T47D (cell line): ENCODE results near the gene ARHGAP12.

Experiments
- DNase-seq, 2 experiments: peaks; one replicate each; pipeline versions ENCODE4 v3.0.0 to v3.0.0-alpha.2; 2011 to 2012; ENCODE audit warnings: low read depth in 1 of 2, low spot score in 1 of 2
- JUND ChIP-seq: IDR thresholded peaks from 2 replicates; pipeline ENCODE4 v1.6.1; 2012; ENCODE audit warnings: low read depth
- in situ Hi-C: cut with HindIII; loops from 2 replicates; pipeline ENCODE4 v1.10.0; 2016; ENCODE audit warnings: low sequenced_read_pairs, low pct_unique_long_range_greater_than_20kb

Gene ARHGAP12

DNA sequence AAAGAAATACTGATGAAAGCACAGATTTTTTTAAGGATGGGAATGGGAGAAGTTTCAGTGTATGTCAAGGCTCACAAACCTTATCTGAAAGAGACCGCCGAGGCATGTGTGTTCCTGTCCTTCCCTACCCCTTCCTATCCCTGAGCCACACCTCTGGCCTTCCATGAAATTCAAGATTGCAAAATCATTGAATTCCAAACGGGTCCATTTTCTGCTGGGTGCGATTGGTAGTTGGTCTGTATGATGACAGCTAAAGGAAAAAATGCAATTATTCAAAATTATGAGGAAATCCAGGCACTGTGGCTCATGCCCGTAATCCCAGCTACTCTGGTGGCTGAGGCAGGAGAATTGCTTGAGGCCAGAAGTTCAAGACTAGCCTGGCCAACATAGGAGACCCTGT lies 170.1 kb downstream of the ARHGAP12 start:
- in situ Hi-C loops, result no loop called here

DNA sequence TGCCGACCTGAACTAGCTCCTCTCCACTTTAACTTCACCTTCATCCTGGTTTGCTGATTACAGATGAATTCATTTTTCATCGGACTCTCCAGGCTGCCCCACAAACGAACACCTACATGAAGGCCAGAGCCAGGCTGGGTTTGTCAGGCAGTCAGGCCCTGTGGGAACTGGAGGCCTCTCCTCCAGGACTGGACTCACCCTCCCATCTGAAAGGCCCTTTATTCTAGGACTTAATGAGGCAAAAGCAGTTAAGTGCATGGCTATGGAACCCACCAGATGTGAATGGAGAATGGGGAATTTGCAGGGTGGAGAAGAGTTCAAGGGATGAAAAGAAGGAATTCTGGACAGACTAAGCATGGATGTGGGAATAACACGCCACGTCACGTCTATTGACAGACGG lies 170.8 kb downstream of the ARHGAP12 start:
- DNase-seq, result no peak
- no peak for TF ChIP-seq JUND
- in situ Hi-C loops, result no loop called here

More for the DNA sequence above, 170.1 kb downstream of the ARHGAP12 start:
- no peak for TF ChIP-seq JUND
- DNase-seq, result no peak

DNA sequence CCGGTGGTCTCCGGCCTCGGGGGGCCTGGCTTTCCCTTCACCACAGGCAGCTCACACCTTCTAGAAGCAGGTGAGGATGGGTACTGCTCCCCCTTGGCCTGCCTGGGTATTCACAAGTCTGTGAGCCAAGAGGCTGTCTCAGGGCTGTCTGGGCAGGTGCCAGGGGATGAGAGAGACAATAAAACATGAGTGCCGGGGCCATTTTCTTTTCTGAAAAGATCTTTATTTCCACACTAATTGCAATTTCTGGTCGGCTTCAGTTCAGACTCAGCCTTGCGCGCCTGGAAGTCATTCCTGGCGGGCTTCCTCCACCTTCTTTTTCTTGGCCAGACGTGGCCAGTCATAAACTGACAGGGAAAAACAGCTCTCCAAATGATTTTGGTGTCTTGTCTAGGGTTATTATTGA lies 171.2 kb downstream of the ARHGAP12 start:
- TF ChIP-seq JUND, result no peak
- DNase-seq, result peak in 1 of 2 experiments; percentile 32
- in situ Hi-C loops, result no loop called here

DNA sequence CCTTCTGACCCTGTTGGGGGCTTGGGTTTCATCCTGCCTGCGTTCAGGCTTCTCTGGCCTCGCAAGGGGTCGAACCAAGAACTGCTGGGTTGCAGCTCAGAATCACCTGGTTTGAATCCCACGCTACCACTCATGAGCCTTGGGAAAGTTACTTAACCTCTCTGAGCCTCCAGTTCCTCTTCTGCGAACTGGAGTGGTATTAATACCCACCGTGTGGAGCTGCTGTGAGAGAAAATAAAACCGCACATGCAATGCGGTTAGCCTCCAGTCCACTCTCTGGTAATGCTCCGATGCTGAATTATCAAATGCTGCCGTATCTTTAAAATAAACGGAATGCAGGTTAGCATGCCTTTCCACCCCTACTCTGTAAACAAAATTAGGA lies 171.9 kb downstream of the ARHGAP12 start:
- DNase-seq, result no peak
- TF ChIP-seq JUND, result no peak
- in situ Hi-C loops, result no loop called here

DNA sequence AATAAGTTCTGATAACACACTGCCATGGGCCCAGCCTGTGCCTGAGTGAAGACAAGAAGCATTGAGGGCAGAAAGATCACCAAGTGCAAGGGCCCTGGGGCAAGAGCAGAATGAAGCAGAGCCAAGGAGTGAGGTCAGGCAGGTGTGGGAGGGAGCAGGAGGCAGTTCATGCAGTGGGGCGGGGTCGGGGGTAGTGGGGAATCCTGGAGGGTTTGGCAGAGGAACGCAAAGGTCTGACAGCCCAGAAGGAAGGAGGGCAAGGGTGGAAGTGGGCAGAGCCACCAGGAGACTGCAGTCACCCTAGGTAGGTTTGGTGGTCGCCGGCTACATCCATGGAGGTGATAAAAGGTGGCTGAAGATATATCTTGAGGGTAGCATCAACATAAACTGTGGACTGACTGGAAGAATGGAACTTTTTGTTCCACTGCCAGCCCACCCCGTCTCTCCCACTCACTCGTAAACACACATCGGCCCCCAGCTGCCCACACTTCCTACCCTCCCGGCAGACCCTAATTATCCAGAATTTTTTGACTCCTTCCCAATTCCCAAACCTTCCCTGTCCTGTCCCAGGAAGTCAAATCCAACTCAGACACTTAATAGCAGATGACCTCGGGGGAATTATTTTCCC lies 172.4 kb downstream of the ARHGAP12 start:
- in situ Hi-C loops, result no loop called here
- no peak for TF ChIP-seq JUND
- peak in 1 of 2 experiments; percentile 28 for DNase-seq
